ENCODE measurements around the gene ADGRV1.

GRCh38 chr5:90551376-90551775, 7.2 kb upstream of the ADGRV1 start:
- TF ChIP-seq POLR2A (IDR thresholded peaks at IDR 0.05) (no peak), CTCF (IDR thresholded peaks at IDR 0.05) (no peak)
